ENCODE data around the gene ACSS2. TPM values are rescaled to one million over a fixed set of nuclear protein-coding genes. Genes with fewer than 3 reads are reported as not detected.

The ACSS2 gene
- total and polyA plus RNA-seq, 2 experiments from 2014 or later = 26.1 to 49.3 TPM

- TF ChIP-seq ZNF462 (CRISPR knock-in tag; IDR thresholded peaks at IDR 0.05) (no peak), POLR2AphosphoS5 (IDR thresholded peaks at IDR 0.05; ENCODE audit: low read depth) (no peak), CREB1 (CRISPR knock-in tag; IDR thresholded peaks at IDR 0.05; ENCODE audit: low read depth) (no peak), REST (IDR thresholded peaks at IDR 0.05; ENCODE audit: unreplicated experiment) (no peak), ETS1 (IDR thresholded peaks at IDR 0.05) (no peak), NANOG (IDR thresholded peaks at IDR 0.05; ENCODE audit: borderline replicate concordance) (no peak), CTCF (conservative IDR thresholded peaks at IDR 0.05; ENCODE audit: low read depth in 2 of 2) (no peak), EZH2 (IDR thresholded peaks at IDR 0.05; ENCODE audit: low read depth, unreplicated experiment) (no peak), EZH2phosphoT487 (IDR thresholded peaks at IDR 0.05; ENCODE audit: unreplicated experiment) (no peak), ZNF331 (CRISPR knock-in tag; IDR thresholded peaks at IDR 0.05; ENCODE audit: low read depth) (no peak), STAT1 (IDR thresholded peaks at IDR 0.05; ENCODE audit: unreplicated experiment) (no peak), JUNB (IDR thresholded peaks at IDR 0.05; ENCODE audit: unreplicated experiment) (no peak)
These were observed 31.4 kb downstream of the ACSS2 start (continued) for GRCh38 chr20:34907616-34908469.

Data from GM23338 (cell line).